Measurements from ENCODE around the gene FDCSP.
A peak's percentile ranks its signal among the peaks of the same experiment; 100 is the strongest.
"Not testable (repeated sequence)": the region's sequence is repeated elsewhere in the genome, so short reads cannot be mapped to it uniquely, and the experiment has no call there.

FDCSP gene

DNA sequence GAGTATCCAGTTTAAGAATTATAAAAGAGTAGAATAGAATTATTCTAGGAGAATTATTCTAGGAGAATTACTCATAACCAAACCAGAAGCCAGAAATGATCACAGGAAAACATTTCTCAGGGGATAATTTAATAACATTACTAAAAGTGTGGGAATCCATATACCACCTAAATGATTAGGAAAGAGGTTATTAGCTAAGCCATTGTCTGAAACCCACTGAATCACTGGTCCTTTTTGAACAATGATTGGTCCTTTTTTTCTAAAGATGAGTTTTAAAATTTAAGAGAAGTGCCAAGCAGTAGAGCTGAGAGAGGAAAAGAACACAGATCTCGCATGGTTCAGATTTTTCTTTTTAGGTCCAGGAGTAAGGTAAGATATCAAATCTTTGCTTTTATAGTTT lies 30.5 kb upstream of the FDCSP start, which contains the start of gene ODAM:
Gene ODAM, plus strand, starts transcription at position 301 of the 400 bp plus-strand sequence. CDS start 819 bp downstream, outside the sequence.
- Histone ChIP-seq H3K27me3 (no peaks in the 10 kb centered on the region), H3K36me3 (no peaks in the 10 kb centered on the region), H3K4me1 (peaks cover 7% of the 10 kb centered on the region), H3K4me3 (ENCODE audit: low read depth, low read length) (no peak within 1 kb of the TSS), H3K9me3 (no peaks in the 10 kb centered on the region)
- DNase-seq: no peak
- TF ChIP-seq, protein P1, sequence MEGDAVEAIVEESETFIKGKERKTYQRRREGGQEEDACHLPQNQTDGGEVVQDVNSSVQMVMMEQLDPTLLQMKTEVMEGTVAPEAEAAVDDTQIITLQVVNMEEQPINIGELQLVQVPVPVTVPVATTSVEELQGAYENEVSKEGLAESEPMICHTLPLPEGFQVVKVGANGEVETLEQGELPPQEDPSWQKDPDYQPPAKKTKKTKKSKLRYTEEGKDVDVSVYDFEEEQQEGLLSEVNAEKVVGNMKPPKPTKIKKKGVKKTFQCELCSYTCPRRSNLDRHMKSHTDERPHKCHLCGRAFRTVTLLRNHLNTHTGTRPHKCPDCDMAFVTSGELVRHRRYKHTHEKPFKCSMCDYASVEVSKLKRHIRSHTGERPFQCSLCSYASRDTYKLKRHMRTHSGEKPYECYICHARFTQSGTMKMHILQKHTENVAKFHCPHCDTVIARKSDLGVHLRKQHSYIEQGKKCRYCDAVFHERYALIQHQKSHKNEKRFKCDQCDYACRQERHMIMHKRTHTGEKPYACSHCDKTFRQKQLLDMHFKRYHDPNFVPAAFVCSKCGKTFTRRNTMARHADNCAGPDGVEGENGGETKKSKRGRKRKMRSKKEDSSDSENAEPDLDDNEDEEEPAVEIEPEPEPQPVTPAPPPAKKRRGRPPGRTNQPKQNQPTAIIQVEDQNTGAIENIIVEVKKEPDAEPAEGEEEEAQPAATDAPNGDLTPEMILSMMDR (IDR thresholded peaks at IDR 0.05; ENCODE audit: low read depth, low read length): no peak

DNA sequence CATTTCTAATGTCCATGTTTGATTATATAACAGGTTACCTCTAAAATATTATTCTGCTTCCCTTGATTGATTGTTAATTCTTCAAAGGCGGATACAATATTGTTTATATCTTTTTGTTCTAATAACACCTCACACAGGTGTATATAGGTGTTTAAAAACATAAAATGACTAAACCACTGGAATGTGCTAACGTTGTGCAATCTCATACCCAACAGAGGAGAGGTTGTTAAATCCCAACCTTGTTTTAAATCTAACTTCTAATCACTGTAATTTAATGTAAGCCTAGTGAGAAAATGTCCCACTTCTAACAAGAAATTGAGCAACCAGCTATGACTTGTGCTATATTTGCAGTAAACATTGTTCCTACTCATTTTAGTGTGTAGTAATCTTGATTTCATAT lies 29.1 kb upstream of the FDCSP start:
- Histone ChIP-seq H3K27me3 (no peaks in the 10 kb centered on the region), H3K4me3 (ENCODE audit: low read depth, low read length) (no peak overlapping the region), H3K9me3 (no peaks in the 10 kb centered on the region), H3K4me1 (peaks cover 7% of the 10 kb centered on the region), H3K36me3 (no peaks in the 10 kb centered on the region)
- DNase-seq: no peak
- TF ChIP-seq, protein P1 (IDR thresholded peaks at IDR 0.05; ENCODE audit: low read depth, low read length): no peak

- Histone ChIP-seq H3K4me3 (ENCODE audit: low read depth, low read length) (no peak overlapping the region), H3K9me3 (no peaks in the 10 kb centered on the region), H3K4me1 (peaks cover 4% of the 10 kb centered on the region; the same call in 1 of the 2 replicates), H3K27me3 (no peaks in the 10 kb centered on the region), H3K36me3 (no peaks in the 10 kb centered on the region)
- TF ChIP-seq, protein P1 (IDR thresholded peaks at IDR 0.05; ENCODE audit: low read depth, low read length): no peak
- peak; percentile 36 for DNase-seq
Measured at GRCh38 chr4:70197842-70198241, 28.1 kb upstream of the FDCSP start.

GRCh38 chr4:70203601-70204000 lies 22.3 kb upstream of the FDCSP start:
- no peaks in the 10 kb centered on the region for H3K27me3 ChIP-seq
- no peaks in the 10 kb centered on the region for H3K4me1 ChIP-seq
- no peaks in the 10 kb centered on the region for H3K36me3 ChIP-seq
- no peak for DNase-seq
- no peak overlapping the region for H3K4me3 ChIP-seq (ENCODE audit: low read depth, low read length)
- TF ChIP-seq, protein P1 (IDR thresholded peaks at IDR 0.05; ENCODE audit: low read depth, low read length): no peak
- no peaks in the 10 kb centered on the region for H3K9me3 ChIP-seq

DNA sequence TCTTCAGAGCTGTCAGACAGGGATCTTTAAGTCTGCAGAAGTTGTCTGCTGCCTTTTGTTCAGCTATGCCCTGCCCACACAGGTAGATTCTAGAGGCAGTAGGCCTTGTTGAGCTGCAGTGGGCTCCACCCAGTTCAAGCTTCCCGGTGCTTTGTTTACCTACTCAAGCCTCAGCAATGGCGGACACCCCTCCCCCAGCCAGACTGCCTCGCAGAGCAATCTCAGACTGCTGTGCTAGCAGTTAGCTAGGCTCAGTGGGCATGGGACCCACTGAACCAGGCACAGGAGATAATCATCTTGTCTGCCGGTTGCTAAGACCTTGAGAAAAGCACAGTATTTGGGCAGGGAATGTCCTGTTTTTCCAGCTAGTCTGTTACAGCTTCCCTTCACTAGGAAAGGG lies 13.2 kb upstream of the FDCSP start:
- not testable (repeated sequence) for H3K4me3 ChIP-seq (ENCODE audit: low read depth, low read length); H3K27me3 ChIP-seq; H3K4me1 ChIP-seq; H3K9me3 ChIP-seq; H3K36me3 ChIP-seq
- peak; percentile 8 for DNase-seq

GRCh38 chr4:70216109-70216508 lies 9.8 kb upstream of the FDCSP start:
- H3K36me3 ChIP-seq; DNase-seq; H3K4me3 ChIP-seq (ENCODE audit: low read depth, low read length); H3K4me1 ChIP-seq; H3K27me3 ChIP-seq; H3K9me3 ChIP-seq: not testable (repeated sequence)

DNA sequence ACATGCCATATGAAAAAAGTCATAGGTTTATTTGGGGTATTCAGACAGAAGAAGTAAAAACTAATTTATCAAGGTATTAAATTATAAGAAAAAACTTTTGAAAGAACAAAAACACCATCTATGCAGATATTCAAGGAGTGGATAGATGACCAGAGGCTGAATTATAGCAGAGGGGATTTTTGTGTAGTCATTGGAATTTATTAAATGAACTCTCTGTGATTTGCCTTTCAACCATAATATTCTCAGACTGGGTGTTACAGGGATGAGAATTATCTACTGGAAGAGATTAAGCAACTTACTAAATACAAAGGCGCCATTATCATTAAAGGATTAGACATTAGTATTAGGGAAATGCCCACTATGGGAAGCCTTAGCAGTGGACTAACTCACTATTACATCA lies 9.4 kb upstream of the FDCSP start:
- not testable (repeated sequence) for H3K4me3 ChIP-seq (ENCODE audit: low read depth, low read length)

GRCh38 chr4:70221389-70221788 lies 4.5 kb upstream of the FDCSP start:
- H3K4me1 ChIP-seq; H3K27me3 ChIP-seq; H3K4me3 ChIP-seq (ENCODE audit: low read depth, low read length); H3K9me3 ChIP-seq; DNase-seq; H3K36me3 ChIP-seq: not testable (repeated sequence)

More for the DNA sequence above, 9.4 kb upstream of the FDCSP start:
- not testable (repeated sequence) for H3K9me3 ChIP-seq, H3K4me1 ChIP-seq, DNase-seq, H3K36me3 ChIP-seq, H3K27me3 ChIP-seq

DNA sequence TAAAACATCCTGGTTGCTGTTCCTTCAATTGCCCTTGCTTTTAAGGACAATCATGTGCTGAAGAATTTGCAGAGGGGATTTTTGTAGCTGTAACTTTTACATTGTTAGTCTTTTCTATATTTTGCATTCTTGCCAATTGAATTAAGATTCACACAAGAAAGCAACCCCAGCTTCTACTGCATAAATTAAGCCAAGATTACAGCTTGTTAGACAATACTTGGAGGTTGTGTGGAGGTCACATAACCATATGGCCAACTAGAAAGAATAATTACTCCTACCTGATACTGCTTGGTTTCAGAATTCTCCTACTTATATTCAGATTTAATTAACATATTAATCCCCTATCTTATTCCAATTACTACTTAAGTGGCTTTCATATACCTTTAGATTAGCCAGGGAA lies 4.1 kb upstream of the FDCSP start:
- H3K9me3 ChIP-seq; H3K27me3 ChIP-seq; H3K36me3 ChIP-seq; H3K4me3 ChIP-seq (ENCODE audit: low read depth, low read length); H3K4me1 ChIP-seq; DNase-seq: not testable (repeated sequence)

All from BE2C (cell line).